GM21576 (cell line): ENCODE data around the gene SETD1A.
A peak's percentile ranks its signal among the peaks of the same experiment; 100 is the strongest.
"Not testable (repeated sequence)": the region's sequence is repeated elsewhere in the genome, so short reads cannot be mapped to it uniquely, and the experiment has no call there.

Experiments used
- ATAC-seq: cut with Tn5 transposase; IDR thresholded peaks from one replicate; pipeline ENCODE4 v1.9.1; 2021; ENCODE audit warnings: mild to moderate bottlenecking, moderate library complexity; ENCODE audit not compliant: unreplicated experiment

SETD1A gene

DNA sequence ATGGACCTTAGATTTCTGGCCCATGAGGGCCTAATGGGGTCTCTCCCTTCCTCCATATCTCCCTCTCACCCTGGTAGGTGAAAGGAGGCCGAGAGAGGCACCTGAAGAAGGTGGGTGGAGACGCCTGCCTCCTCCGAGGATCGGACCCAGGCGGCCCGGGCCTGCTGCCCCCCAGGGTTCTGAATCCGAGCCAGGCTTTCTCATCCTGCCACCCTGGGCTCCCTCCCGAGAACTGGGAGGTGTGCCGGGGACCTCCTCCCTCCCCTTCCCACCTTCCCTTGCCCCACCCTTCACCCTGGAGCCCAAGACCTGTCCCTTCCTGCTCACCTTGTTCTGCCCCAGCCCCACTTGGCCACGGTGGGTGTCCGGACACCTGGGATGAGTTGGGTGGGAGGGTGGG, 29.2 kb upstream of the SETD1A start:
- ATAC-seq, result no peak

DNA sequence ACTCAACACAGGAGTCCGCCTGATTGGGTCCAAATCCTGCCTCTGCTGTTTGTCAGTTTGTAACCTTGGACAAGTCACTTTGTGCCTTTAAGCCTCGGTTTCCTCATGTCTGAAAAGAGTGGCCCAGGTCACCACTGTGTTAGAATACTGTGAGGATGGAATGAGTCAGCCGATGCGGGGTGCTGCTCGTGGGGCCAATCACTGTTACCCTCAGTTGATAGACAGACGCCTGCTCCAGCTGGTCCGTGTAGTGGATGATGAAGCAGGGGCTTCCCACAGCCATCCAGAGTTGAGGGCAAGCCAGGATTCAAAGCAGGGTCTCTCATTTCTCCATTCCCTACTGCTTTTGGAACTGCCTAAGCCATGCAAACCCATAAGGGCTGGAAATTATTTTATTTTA, 28.4 kb upstream of the SETD1A start:
- no peak for ATAC-seq

DNA sequence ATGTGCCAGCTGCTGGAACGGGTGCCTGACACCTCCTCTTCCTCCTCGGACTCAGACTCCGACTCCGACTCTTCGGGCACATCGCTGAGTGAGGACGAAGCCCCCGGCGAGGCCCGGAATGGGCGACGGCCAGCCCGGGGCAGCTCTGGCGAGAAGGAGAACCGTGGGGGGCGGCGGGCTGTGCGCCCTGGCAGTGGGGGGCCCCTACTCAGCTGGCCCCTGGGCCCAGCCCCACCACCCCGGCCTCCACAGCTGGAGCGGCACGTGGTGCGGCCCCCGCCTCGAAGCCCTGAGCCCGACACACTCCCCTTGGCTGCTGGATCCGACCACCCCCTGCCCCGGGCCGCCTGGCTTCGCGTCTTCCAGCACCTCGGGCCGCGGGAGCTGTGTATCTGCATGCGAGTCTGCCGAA, 27.4 kb upstream of the SETD1A start:
- ATAC-seq, result no peak

DNA sequence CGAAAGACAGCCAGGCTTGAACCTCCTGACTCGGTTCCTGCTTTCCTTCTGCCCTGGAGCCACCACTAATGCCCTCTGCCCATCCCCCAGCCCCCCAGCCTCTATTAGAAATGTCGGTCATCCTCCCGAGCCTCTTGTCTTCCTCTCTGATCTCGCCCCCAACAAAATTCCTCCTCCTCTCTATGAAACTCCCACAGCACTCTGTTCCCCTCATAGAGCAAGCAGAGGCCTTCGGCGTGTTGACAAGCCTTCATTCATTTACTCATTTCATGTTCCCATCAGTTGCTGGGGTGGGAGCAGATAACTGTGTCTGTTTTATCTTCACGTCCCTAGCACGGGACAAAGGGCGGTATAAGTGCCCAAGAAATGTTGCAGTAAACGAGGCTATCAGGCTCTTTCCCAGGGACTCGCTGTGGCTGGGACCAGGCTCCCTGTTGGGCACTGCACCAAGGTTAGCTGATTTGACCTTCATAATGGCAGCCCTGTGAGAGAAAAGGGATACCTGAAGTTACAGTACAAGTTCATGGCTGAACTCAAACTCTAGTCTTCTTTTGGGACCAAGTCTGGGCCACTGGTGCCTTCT, 26.4 kb upstream of the SETD1A start:
- no peak for ATAC-seq

DNA sequence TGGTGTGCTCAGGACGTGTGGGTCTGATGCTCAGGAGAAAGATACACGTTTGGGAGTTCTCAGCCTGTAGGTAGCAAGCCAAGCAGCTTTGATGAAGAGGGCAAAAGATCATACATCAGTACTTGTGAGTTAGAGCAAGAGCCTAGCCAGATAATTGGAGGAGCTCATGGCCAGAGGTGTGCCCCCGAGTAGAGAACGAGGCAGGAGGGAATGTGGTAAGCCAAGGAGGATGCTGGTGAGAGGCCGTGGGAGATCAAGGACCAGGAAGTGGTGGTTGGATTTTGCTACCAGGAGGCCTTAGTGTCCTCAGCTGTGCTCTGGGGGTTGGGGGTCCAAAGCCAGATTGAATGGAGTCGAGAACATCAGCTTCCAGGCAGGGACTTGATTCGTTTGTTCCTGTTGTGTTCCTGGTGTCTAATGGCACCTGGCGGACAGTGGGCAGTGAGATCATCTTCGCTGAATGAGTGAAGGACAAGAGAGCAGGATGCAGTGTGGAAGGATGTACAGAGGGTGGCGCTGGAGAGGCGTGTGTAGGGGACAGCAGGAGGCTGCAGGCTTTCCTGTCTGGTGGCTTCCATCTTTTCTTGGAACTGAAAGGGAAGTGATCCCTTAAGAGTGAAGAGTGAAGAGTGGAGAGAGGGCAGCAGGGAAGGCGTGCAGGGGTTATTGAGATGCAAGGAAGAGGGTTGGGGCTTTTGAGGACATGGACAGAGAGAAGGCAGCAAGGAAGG, 22.6 kb upstream of the SETD1A start:
- no peak for ATAC-seq

DNA sequence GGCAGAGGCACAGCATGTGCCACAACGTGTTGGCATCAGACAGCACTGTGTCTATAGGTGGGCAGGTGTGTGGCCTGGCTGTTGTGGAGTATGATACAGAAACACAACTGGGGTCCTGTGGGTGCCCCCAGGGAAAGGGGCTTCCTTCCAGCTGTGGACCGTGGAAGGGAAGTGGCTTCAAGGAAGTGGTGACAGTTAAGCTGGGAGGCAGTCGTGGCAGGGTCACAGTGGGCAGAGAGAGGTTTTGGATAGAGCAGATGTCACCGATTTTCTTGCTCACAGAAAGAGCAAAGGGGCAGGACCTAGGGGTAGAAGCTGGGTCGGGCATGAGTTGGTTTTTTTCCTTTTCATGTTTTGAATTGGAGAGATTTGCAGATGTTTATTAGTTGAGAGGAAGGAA, 19.9 kb upstream of the SETD1A start:
- ATAC-seq, result no peak

DNA sequence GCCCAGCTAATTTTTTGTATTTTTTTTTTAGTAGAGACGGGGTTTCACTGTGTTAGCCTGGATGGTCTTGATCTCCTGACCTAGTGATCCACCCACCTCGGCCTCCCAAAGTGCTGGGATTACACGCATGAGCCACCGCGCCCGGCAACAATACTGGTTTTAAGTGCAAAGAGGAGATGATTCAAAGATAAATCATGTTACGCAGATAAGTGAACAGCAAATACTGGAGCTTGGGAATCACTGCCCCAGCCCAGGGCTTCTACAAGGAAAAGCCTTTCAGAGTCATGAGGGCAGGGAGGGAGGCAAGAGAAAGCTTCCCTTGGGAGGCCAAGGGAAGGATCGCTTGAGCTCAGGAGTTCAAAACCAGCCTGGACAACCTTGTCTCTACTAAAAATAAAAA, 18.0 kb upstream of the SETD1A start:
- ATAC-seq, result not testable (repeated sequence)

DNA sequence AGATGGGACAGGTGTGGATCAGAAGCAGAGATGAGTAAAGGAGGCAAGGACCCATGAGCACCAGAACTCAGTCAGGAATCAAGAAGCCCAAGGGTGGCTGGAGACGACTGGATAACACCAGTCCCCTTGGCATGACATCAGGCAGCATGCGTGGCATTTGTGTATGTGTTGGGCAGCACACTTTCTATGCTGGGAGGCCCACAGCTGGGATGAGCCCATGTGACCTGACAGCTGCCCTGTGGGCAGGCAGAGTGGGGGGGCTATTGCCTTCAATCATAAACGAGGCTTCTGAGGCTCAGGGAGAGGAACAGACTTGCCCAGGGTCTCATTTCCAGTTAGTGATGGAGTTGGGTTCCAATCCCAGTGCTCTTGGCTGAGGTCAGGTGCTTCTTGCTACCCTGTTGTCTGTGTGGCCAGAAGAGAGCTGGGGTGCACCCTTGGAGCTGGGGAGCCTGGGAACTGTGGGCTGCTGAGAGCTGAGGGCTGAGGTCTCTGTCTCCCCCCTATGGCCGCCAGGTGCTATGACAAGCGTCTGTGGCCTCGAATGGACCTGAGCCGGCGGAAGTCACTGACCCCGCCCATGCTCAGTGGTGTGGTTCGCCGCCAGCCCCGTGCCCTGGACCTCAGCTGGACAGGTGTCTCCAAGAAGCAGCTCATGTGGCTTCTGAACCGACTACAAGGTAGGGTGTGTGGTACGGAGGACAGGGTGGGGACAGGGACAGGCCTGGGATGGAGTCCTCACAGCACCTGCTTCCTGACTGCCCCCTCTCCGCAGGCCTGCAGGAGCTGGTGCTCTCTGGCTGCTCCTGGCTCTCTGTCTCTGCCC, 15.7 kb upstream of the SETD1A start:
- peak; percentile 84 for ATAC-seq

DNA sequence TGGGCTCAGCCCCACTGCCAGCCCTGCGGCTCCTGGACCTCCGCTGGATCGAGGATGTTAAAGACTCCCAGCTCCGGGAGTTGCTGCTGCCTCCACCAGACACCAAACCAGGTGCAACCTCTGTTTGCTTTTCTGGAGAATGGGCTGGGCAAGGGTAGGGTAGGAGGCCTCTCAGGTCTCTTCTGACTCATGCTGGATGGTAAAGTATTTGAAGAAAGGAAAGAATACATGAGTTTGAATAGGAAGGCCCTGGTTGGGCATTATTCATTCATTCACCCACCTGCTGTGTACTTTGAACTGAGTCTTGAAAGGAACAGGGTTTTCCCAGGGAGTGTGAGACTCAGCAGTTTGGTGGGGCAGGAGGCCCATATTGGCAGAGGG, 15.1 kb upstream of the SETD1A start:
- ATAC-seq, result no peak

DNA sequence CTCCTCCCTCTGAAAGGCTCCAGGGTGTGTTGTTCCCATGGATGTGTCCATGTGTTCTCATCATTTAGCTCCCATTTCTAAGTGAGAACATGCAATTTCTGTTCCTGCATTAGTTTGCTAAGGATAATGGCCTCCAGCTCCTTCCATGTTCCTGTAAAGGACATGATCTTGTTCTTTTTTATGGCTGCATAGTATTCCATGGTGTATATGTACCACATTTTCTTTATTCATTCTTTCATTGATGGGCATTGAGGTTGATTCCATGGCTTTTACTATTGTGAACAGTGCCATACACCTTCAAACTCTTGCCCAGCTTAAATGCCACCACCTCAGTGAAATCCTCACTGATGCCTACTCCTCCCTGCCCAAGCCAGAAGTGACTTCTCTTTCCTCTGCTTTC, 13.2 kb upstream of the SETD1A start:
- ATAC-seq, result no peak

DNA sequence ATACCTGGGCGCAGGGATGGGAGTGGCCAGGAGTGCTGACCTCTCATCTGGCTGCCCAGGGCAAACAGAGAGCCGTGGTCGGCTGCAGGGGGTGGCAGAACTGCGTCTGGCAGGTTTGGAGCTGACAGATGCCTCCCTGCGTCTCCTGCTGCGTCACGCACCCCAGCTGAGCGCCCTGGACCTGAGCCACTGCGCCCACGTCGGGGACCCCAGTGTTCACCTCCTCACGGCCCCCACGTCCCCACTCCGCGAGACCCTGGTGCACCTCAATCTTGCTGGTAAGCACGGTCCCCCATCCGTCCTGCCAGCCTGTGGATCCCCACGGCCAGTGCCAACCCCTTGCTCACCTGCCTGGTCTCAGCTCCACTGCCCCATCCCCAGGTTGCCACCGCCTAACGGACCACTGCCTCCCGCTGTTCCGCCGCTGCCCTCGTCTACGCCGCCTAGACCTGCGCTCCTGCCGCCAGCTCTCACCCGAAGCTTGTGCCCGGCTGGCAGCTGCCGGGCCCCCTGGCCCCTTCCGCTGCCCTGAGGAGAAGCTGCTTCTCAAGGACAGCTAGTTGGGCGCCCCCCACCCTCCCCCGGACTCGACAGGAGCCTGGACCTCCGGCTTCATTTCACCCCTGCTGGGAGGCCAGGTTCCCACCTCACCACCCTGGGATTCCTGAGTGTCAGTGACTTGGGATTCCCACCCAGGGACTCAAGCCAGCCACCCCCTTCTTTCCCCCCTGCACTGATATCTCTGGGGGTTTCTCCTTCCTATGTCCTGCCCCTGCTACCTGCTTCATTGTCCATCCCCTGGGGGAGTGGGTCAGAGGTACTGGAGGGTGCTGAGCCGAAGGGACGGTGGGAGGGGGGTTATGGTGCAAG, 10.6 kb upstream of the SETD1A start:
- ATAC-seq, result no peak

DNA sequence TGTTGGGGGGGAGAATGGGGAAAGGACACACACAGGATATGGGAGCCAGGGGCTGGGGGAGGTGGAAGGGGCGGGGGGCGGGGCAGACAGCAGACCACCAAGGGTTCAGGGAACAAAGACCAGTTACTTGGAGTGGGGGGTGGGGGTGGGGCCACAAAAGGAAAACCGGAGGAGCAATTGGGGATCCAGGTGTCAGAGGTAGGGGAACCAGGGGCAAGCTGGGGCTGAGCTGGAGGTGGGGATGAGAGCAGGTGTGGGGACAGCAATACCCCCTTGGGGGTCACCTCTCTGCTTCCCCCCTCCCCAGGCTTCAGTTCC, 10.1 kb upstream of the SETD1A start:
- ATAC-seq, result no peak

DNA sequence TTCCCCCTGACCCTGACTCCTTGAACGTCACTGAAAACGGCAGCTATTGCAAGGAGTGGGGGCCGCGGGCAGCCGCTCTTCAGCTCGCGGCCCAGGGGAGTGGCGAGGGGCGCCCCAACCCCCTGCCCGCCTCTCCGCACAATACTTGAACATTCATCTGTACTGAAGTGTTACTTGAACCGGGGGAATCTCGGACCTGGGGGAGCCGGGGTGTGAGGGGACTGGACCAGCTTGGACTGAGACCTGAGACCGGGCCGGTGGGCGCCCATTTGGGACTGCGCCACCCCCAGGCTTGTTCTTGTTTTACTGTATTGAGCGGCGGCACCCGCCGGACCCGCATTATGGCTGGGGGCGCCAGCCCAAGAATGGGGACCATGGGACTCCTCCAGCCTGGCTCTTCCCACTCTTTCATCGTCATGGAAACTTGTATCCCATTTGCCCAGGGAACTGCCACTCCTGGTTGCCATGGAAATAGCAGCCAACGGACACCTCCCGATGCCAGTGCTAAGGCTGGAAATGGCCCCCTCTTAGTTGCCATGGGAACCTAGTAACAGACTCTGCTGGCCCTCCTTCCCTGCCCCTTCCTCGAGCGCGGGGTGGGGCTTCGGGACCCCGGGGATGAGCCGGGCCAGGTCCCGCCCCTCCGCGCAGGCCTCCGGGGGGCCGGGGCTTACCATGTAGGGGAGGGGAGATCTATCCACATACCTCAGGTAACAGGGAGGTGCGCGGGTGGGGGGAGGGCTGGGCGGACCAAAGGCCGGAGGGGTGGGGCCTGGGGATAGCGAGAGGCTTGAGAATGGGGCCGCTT, 9.5 kb upstream of the SETD1A start:
- ATAC-seq, result no peak

DNA sequence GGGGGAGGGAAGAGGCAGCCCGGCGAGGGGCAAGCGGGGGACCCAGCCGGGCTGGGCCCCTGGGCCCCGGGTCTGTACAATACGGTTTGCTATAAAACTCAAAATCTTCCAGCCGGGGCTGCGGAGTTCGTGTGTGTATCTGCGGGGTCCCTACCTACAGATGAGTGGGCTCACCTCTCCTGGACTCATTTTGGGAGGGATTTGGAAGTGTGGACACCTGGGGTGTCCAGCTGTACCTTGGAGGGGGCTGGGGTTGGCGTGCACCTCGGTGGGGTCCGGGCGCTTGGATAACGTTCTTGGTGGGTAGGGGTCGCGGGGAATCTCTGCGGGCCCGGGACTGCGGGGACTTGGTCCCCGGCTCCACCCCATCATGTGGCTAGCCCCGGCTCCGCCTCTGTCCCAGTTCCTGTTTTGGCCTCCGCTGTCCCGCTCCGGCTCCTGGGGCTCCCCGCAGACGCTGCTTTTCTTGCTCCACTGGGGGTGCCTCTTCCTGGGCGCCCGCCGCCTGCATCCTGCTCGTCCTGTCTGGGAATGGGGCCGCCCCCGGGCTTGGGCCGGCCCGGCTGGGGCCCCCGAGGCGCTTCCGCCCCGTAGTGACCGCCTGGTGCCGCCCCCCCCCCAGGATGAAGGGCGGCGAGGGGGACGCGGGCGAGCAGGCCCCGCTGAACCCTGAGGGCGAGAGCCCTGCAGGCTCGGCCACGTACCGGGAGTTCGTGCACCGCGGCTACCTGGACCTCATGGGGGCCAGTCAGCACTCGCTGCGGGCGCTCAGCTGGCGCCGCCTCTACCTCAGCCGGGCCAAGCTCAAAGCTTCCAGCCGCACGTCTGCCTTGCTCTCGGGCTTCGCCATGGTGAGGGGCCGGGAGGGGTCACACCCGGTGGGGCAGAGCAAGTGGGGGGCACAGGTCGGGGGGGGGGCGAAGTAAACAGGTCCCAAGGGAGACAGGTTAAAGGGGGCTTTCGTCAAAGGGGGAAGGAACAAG, 8.6 kb upstream of the SETD1A start, which contains the start of gene ORAI3:
TSS of gene ORAI3 (plus strand) at position 402 of the 983 bp plus-strand sequence. CDS start at position 624, 222 bp downstream.
- peak; percentile 70 for ATAC-seq

DNA sequence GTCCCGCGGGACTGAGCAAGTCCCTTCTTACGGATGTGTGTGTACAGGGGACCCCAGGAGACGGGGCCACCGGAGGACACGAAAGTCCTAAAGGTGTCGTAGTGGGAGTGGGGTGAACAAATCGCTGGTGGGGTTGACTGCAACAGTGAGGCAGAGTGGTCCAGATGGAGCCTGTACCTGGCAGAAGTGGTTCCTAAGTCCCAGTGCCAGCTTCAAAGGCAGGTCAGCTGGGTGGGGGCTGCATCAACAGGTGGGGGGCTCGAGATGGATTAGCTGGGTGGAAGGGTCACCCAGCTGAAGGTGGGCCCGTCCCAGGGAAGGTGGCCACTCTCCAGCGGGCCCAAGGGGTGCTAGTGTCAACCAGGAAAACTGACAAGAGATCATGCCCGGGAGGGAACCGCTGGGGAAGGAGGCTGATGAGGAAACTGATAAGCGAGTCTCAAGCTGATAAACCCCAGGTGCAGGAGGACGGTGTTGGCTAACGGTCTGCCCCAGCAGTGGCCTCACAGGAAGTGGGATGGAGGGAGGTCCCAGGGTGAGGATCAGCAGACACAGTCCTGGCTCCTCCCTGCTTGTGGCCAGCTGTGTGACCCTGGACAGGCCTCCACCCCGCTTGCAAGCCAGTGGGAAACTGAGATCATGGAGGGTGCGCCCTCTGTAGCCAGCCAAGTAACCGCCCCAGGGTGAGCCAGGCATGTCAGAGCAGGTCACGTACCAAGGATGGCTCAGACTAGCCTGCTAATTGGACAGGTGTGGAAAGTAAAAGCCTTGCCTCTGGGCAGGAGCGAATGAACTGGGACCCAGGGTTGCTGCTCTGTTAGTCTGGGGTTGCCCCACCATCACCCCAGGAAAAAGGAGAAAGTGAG, 7.7 kb upstream of the SETD1A start:
- ATAC-seq, result peak; percentile 46

DNA sequence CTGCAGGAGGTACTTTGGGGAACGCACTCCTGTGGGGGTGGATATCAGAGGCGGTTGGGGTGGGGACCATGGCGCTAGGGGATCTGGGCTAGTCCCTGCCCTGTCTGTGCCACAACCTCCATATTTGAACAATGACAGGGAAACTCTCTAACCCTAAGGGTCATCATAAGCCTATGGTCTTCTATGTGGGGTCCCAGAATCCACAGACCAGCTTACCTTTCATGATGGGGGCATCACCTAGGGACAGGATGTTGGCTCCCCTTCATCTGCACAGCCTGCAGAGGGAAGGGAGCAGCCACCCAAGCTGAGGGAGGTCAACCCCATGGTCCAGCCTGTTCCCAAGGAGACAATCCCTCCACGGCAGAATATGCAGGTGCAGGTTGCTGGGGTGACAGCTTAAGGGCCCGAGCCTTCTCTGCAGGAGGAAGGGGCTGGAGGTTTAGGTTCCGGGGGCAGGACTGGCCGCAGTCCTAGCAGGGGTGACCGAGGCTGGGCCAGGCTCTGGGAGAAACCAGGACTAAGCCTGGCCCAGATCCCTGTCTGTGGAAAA, 7.0 kb upstream of the SETD1A start:
- ATAC-seq, result no peak

DNA sequence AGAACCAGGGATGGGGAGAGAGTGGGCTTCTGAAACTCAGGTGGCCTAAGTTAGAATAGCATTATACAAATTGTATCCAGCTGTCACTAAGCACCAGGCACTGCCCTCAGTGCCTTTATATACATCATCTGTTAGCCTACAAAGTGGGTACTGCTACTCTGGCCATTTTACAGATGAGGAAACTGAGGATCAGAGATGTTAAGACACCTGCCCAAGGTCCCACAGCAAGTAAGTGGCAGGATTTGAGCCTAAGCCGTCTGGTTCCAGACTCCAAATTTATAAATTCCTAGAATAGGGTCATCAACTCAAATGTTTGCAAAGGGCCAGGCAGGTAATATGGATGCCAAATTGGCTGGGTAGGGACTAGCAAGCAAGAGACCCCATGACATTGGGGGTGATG, 6.4 kb upstream of the SETD1A start:
- no peak for ATAC-seq

DNA sequence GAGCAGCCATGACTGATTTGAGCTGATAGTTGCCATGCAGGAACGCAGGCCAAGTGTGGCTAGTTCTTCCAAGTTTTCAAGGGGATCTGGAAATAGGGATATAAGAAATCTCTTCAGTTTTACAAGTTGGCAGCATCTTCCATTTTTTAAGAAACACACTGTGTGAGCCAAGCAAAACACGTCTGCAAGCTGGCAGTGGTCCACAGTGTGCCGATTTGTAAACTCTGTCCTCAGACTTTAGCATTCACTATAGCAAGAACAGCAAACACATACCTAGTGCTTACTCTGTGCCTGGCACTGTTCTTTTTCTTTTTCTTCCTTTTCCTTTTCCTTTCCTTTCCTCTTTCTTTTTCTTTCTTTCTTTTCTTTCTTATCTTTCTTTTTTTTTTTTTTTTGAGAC, 5.8 kb upstream of the SETD1A start:
- no peak for ATAC-seq
